Adipocyte (in vitro differentiated cells): ENCODE measurements around the gene BACH1.
A peak's percentile ranks its signal among the peaks of the same experiment; 100 is the strongest.
"Not testable (repeated sequence)": the region's sequence is repeated elsewhere in the genome, so short reads cannot be mapped to it uniquely, and the experiment has no call there.

Experiments used
- DNase-seq: peaks from one replicate; pipeline ENCODE4 v3.0.0-alpha.2; 2015; ENCODE audit warnings: low read depth
- H3K27me3 ChIP-seq: replicated peaks from 2 replicates; pipeline ENCODE4 v1.7.0; 2013; ENCODE audit warnings: mild to moderate bottlenecking, low read length, moderate library complexity; ENCODE audit not compliant: control insufficient read depth, insufficient read depth
- H3K36me3 ChIP-seq: 2 replicates; pipeline ENCODE4 v1.7.0; 2013; ENCODE audit warnings: low read length, mild to moderate bottlenecking, moderate library complexity; ENCODE audit not compliant: control insufficient read depth, insufficient read depth, severe bottlenecking
- H3K4me1 ChIP-seq: 2 replicates; pipeline ENCODE4 v1.7.0; 2013; ENCODE audit warnings: mild to moderate bottlenecking, low read length, moderate library complexity; ENCODE audit not compliant: control insufficient read depth, insufficient read depth
- H3K4me3 ChIP-seq: 2 replicates; pipeline ENCODE4 v1.7.0; 2013; ENCODE audit warnings: mild to moderate bottlenecking, low read length, moderate library complexity
- H3K9ac ChIP-seq: 2 replicates; pipeline ENCODE4 v1.7.0; 2013; ENCODE audit warnings: mild to moderate bottlenecking, low read length, moderate library complexity
- H3K9me3 ChIP-seq: 2 replicates; pipeline ENCODE4 v1.7.0; 2013; ENCODE audit warnings: mild to moderate bottlenecking, low read length, moderate library complexity; ENCODE audit not compliant: control insufficient read depth

The BACH1 gene

GRCh38 chr21:29264721-29265120 lies 34.0 kb upstream of the BACH1 start:
- no peak for DNase-seq
- H3K36me3 ChIP-seq = no peaks in the 10 kb centered on the region
- no peaks in the 10 kb centered on the region for H3K9me3 ChIP-seq
- H3K4me1 ChIP-seq = peaks cover 4% of the 10 kb centered on the region
- H3K27me3 ChIP-seq = no peaks in the 10 kb centered on the region
- H3K4me3 ChIP-seq = no peak overlapping the region
- H3K9ac ChIP-seq = no peak overlapping the region

- no peaks in the 10 kb centered on the region for H3K9me3 ChIP-seq
- DNase-seq = no peak
- H3K9ac ChIP-seq = no peak overlapping the region
- no peaks in the 10 kb centered on the region for H3K36me3 ChIP-seq
- no peaks in the 10 kb centered on the region for H3K27me3 ChIP-seq
- H3K4me1 ChIP-seq = peaks cover 11% of the 10 kb centered on the region
- H3K4me3 ChIP-seq = no peak overlapping the region
Observed at GRCh38 chr21:29265690-29266479, 32.8 kb upstream of the BACH1 start.

- no peak for DNase-seq
Observed at GRCh38 chr21:29267666-29268065, 31.1 kb upstream of the BACH1 start.

GRCh38 chr21:29271927-29272333 lies 26.8 kb upstream of the BACH1 start:
- H3K9me3 ChIP-seq = no peaks in the 10 kb centered on the region
- H3K4me3 ChIP-seq = no peak overlapping the region
- no peak overlapping the region for H3K9ac ChIP-seq
- peaks cover 20% of the 10 kb centered on the region for H3K4me1 ChIP-seq
- no peaks in the 10 kb centered on the region for H3K27me3 ChIP-seq
- peak; percentile 76 for DNase-seq
- H3K36me3 ChIP-seq = no peaks in the 10 kb centered on the region

More at GRCh38 chr21:29267666-29268065, 31.1 kb upstream of the BACH1 start:
- Histone ChIP-seq H3K4me1 (peaks cover 20% of the 10 kb centered on the region), H3K9me3 (no peaks in the 10 kb centered on the region), H3K36me3 (no peaks in the 10 kb centered on the region), H3K9ac (no peak overlapping the region), H3K27me3 (no peaks in the 10 kb centered on the region), H3K4me3 (no peak overlapping the region)

- Histone ChIP-seq H3K9me3 (no peaks in the 10 kb centered on the region), H3K4me3 (no peak overlapping the region), H3K9ac (no peak overlapping the region), H3K4me1 (peaks cover 3% of the 10 kb centered on the region), H3K27me3 (no peaks in the 10 kb centered on the region), H3K36me3 (no peaks in the 10 kb centered on the region)
- no peak for DNase-seq
Observed at GRCh38 chr21:29277442-29277841, 21.3 kb upstream of the BACH1 start.

- DNase-seq = no peak
Observed at GRCh38 chr21:29279558-29279957, 19.2 kb upstream of the BACH1 start.

GRCh38 chr21:29281801-29282200 lies 16.9 kb upstream of the BACH1 start:
- H3K27me3 ChIP-seq, H3K9ac ChIP-seq, H3K4me3 ChIP-seq: not testable (repeated sequence)

More at GRCh38 chr21:29279558-29279957, 19.2 kb upstream of the BACH1 start:
- no peak overlapping the region for H3K9ac ChIP-seq
- no peaks in the 10 kb centered on the region for H3K36me3 ChIP-seq
- no peaks in the 10 kb centered on the region for H3K27me3 ChIP-seq
- H3K4me3 ChIP-seq = no peak overlapping the region
- no peaks in the 10 kb centered on the region for H3K4me1 ChIP-seq
- H3K9me3 ChIP-seq = no peaks in the 10 kb centered on the region

GRCh38 chr21:29287383-29287782 lies 11.3 kb upstream of the BACH1 start:
- H3K4me3 ChIP-seq = no peak overlapping the region
- H3K4me1 ChIP-seq = peaks cover 13% of the 10 kb centered on the region
- H3K9ac ChIP-seq = no peak overlapping the region

More at GRCh38 chr21:29281801-29282200, 16.9 kb upstream of the BACH1 start:
- not testable (repeated sequence) for DNase-seq, H3K4me1 ChIP-seq, H3K9me3 ChIP-seq, H3K36me3 ChIP-seq

GRCh38 chr21:29288239-29288638 lies 10.5 kb upstream of the BACH1 start:
- H3K4me1 ChIP-seq = peaks cover 13% of the 10 kb centered on the region
- no peak for DNase-seq
- H3K9ac ChIP-seq = no peak overlapping the region
- no peaks in the 10 kb centered on the region for H3K36me3 ChIP-seq
- no peak overlapping the region for H3K4me3 ChIP-seq
- no peaks in the 10 kb centered on the region for H3K9me3 ChIP-seq
- H3K27me3 ChIP-seq = no peaks in the 10 kb centered on the region

More at GRCh38 chr21:29287383-29287782, 11.3 kb upstream of the BACH1 start:
- H3K36me3 ChIP-seq = no peaks in the 10 kb centered on the region
- no peak for DNase-seq
- H3K9me3 ChIP-seq = no peaks in the 10 kb centered on the region
- H3K27me3 ChIP-seq = no peaks in the 10 kb centered on the region

- no peak overlapping the region for H3K9ac ChIP-seq
- peaks cover 13% of the 10 kb centered on the region for H3K4me1 ChIP-seq
- no peak for DNase-seq
- no peaks in the 10 kb centered on the region for H3K9me3 ChIP-seq
- no peak overlapping the region for H3K4me3 ChIP-seq
- H3K27me3 ChIP-seq = no peaks in the 10 kb centered on the region
- no peaks in the 10 kb centered on the region for H3K36me3 ChIP-seq
Observed at GRCh38 chr21:29289317-29289716, 9.4 kb upstream of the BACH1 start.

GRCh38 chr21:29290240-29290639 lies 8.5 kb upstream of the BACH1 start:
- no peaks in the 10 kb centered on the region for H3K9me3 ChIP-seq
- no peak overlapping the region for H3K4me3 ChIP-seq
- peaks cover 13% of the 10 kb centered on the region for H3K4me1 ChIP-seq
- H3K9ac ChIP-seq = no peak overlapping the region
- H3K36me3 ChIP-seq = no peaks in the 10 kb centered on the region
- no peaks in the 10 kb centered on the region for H3K27me3 ChIP-seq
- no peak for DNase-seq

GRCh38 chr21:29293495-29293894 lies 5.2 kb upstream of the BACH1 start:
- H3K9ac ChIP-seq = no peak overlapping the region
- H3K27me3 ChIP-seq = no peaks in the 10 kb centered on the region
- H3K4me3 ChIP-seq = no peak overlapping the region
- no peaks in the 10 kb centered on the region for H3K9me3 ChIP-seq
- DNase-seq = no peak
- no peaks in the 10 kb centered on the region for H3K36me3 ChIP-seq
- H3K4me1 ChIP-seq = no peaks in the 10 kb centered on the region
